ENCODE measurements around the gene SOWAHD. TPM values are rescaled to one million over a fixed set of nuclear protein-coding genes. Genes with fewer than 3 reads are reported as not detected.

The SOWAHD gene, protein sequence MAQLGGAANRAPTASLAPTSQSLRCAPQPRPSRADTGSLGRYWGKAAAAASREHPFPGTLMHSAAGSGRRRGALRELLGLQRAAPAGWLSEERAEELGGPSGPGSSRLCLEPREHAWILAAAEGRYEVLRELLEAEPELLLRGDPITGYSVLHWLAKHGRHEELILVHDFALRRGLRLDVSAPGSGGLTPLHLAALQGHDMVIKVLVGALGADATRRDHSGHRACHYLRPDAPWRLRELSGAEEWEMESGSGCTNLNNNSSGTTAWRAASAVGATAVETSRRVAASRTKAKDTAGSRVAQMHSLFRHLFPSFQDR
- 0.32 and 0.40 TPM in 2 replicates for total RNA-seq
- long read RNA-seq = 0 reads

DNA sequence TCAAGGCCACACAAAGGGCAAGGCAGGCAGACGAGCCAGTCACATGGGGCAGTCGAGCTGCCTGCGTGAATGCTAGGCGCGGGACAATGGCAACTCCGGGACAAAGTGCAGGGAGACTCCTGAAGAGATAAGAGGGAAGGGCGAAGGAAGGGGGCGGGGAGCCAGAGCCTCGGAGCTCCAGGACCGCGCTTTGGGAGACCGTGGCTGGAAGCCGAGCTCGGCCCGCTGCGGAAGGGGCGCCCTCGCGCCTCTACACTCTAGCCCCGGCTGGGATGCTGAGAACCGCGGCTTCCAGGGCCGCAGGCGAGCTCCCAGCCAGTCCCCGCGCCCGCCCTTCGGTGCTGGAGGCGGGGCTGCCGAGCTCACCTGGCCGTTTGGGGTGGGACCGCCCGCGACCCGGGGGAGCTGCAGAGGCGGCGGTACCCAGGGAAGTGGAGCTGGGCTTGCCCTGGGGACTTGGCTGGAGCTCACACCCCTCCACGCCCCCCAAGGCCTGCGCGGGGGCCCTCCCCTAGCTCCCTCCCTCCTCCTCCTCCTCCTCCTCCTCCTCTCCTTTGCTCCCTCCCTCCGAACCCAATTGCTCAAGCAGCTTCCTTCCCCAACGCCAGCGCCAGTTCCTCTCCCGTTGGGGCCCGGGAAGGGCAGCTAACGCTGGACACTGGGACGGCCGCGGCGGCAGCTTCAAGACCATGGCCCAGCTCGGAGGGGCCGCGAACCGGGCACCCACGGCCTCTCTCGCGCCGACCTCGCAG, at the start of gene SOWAHD:
TSS of gene SOWAHD (plus strand) at position 610 of the 752 bp plus-strand sequence. CDS start at position 690, 80 bp downstream.
- DNase-seq (ENCODE audit: low read depth, low spot score) = peak; percentile 9
- no peaks in the 10 kb centered on the region for H3K9me3 Mint-ChIP-seq
- no peak within 1 kb of the TSS for H3K27ac Mint-ChIP-seq (ENCODE audit: unreplicated experiment)
- H3K36me3 Mint-ChIP-seq (ENCODE audit: low read depth) = peaks cover 3% of the 10 kb centered on the region
- peaks cover 36% of the 10 kb centered on the region for H3K27me3 Mint-ChIP-seq (ENCODE audit: low read depth)
- peak within 1 kb of the TSS; percentile 89 for H3K4me3 Mint-ChIP-seq
- TF ChIP-seq, protein P1, sequence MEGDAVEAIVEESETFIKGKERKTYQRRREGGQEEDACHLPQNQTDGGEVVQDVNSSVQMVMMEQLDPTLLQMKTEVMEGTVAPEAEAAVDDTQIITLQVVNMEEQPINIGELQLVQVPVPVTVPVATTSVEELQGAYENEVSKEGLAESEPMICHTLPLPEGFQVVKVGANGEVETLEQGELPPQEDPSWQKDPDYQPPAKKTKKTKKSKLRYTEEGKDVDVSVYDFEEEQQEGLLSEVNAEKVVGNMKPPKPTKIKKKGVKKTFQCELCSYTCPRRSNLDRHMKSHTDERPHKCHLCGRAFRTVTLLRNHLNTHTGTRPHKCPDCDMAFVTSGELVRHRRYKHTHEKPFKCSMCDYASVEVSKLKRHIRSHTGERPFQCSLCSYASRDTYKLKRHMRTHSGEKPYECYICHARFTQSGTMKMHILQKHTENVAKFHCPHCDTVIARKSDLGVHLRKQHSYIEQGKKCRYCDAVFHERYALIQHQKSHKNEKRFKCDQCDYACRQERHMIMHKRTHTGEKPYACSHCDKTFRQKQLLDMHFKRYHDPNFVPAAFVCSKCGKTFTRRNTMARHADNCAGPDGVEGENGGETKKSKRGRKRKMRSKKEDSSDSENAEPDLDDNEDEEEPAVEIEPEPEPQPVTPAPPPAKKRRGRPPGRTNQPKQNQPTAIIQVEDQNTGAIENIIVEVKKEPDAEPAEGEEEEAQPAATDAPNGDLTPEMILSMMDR (conservative IDR thresholded peaks at IDR 0.05) = no peak
- H3K4me1 Mint-ChIP-seq = peaks cover 19% of the 10 kb centered on the region

DNA sequence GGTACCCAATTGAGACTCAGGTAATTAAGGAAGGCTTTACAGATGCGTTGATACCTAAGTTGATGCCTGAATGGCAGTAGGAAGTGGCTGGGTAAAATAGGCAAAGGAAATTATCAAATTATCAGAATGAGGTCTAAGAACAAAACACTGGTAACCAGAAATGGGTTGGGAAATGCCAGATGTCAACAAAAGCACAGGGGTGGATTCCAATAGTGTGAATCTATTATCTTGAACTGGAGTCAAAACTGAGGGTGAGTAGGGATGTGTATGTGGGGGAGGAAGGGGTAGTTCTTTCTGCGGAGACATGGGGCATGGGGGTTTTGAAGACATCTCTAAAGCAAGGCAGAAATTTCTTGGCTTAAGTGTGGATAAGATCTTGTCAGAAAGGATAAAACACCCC, 49.5 kb upstream of the SOWAHD start:
- H3K9me3 Mint-ChIP-seq = peaks cover 9% of the 10 kb centered on the region
- no peaks in the 10 kb centered on the region for H3K4me1 Mint-ChIP-seq
- no peak overlapping the region for H3K27ac Mint-ChIP-seq (ENCODE audit: unreplicated experiment)
- H3K27me3 Mint-ChIP-seq (ENCODE audit: low read depth) = no peaks in the 10 kb centered on the region
- no peak for DNase-seq (ENCODE audit: low read depth, low spot score)
- H3K36me3 Mint-ChIP-seq (ENCODE audit: low read depth) = no peaks in the 10 kb centered on the region
- TF ChIP-seq, protein P1 (conservative IDR thresholded peaks at IDR 0.05) = no peak
- no peak overlapping the region for H3K4me3 Mint-ChIP-seq

DNA sequence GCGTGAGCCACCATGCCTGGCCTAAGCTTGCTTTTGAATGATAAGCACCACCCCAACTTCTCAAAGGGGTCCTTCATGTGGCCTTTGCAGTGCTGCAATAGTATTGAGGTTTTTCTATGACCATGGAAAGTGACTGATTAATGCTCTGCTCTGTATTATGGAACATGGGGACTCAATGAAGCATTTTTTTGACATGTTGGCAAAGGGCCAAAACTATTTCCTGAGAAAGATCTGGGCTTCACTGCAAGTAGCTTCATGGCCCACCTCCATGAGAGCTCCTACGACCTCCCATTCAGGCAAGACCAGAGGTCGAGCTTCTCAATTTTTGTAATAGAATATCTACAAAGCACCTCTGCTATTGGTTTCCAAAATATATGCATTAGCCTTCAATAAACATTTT, 48.8 kb upstream of the SOWAHD start:
- no peaks in the 10 kb centered on the region for H3K4me1 Mint-ChIP-seq
- DNase-seq (ENCODE audit: low read depth, low spot score) = no peak
- TF ChIP-seq, protein P1 (conservative IDR thresholded peaks at IDR 0.05) = no peak
- peaks cover 6% of the 10 kb centered on the region for H3K9me3 Mint-ChIP-seq
- no peaks in the 10 kb centered on the region for H3K36me3 Mint-ChIP-seq (ENCODE audit: low read depth)
- H3K27ac Mint-ChIP-seq (ENCODE audit: unreplicated experiment) = no peak overlapping the region
- no peaks in the 10 kb centered on the region for H3K27me3 Mint-ChIP-seq (ENCODE audit: low read depth)
- H3K4me3 Mint-ChIP-seq = no peak overlapping the region

DNA sequence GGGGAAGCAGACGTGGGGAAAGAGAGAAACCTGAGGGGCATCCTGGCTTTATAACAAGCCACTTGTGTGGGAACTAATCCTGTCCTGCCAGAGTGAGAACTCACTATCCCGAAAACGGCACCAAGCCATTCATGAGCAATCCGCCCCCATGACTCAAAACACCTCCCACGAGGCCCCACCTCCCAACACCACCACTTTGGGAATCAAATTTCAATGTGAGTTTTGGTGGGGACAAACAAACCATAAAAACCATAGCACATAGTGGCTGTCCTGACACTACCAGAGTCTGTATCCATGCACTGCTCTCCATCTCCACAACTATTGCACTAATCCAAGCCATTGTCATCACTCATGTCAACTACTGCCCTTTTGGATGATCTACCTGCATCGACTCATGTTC, 36.9 kb upstream of the SOWAHD start:
- no peaks in the 10 kb centered on the region for H3K4me1 Mint-ChIP-seq
- TF ChIP-seq, protein P1 (conservative IDR thresholded peaks at IDR 0.05) = no peak
- H3K27ac Mint-ChIP-seq (ENCODE audit: unreplicated experiment) = no peak overlapping the region
- no peaks in the 10 kb centered on the region for H3K27me3 Mint-ChIP-seq (ENCODE audit: low read depth)
- H3K36me3 Mint-ChIP-seq (ENCODE audit: low read depth) = no peaks in the 10 kb centered on the region
- H3K9me3 Mint-ChIP-seq = peaks cover 9% of the 10 kb centered on the region
- no peak for DNase-seq (ENCODE audit: low read depth, low spot score)
- H3K4me3 Mint-ChIP-seq = no peak overlapping the region

DNA sequence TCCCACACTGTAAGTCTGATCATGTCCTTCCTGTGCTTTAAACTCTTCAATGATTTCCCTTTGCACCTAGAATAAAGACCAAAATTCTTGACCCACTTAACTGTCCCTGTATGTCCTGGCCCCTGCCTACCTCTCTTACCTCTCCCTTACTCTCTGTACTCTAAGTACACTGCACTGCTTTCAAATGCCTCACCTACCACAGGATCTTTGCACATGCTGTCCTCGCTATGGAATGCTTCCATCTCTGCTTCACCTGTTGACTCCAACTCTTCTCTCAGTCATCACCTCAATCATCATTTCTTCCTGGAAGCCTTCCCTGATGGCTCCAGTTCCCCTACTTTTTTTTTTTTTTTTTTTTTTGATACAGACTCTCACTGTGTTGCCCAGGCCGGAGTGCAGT, 36.5 kb upstream of the SOWAHD start:
- no peak overlapping the region for H3K27ac Mint-ChIP-seq (ENCODE audit: unreplicated experiment)
- no peaks in the 10 kb centered on the region for H3K4me1 Mint-ChIP-seq
- no peaks in the 10 kb centered on the region for H3K36me3 Mint-ChIP-seq (ENCODE audit: low read depth)
- no peak overlapping the region for H3K4me3 Mint-ChIP-seq
- H3K9me3 Mint-ChIP-seq = peaks cover 9% of the 10 kb centered on the region
- TF ChIP-seq, protein P1 (conservative IDR thresholded peaks at IDR 0.05) = no peak
- no peak for DNase-seq (ENCODE audit: low read depth, low spot score)
- no peaks in the 10 kb centered on the region for H3K27me3 Mint-ChIP-seq (ENCODE audit: low read depth)
